CD4-positive, alpha-beta memory T cell (primary cell): Measurements from ENCODE around the gene ADAMTSL1. TPM values are rescaled to one million over a fixed set of nuclear protein-coding genes. Genes with fewer than 3 reads are reported as not detected.
"Not testable (repeated sequence)": the region's sequence is repeated elsewhere in the genome, so short reads cannot be mapped to it uniquely, and the experiment has no call there.

Experiments used
- CTCF ChIA-PET: fragments of 350-600 bp; sonication (Branson Sonifier 250); formaldehyde crosslinking; loops from one replicate; lab custom pipeline; 2021; ENCODE audit warnings: inconsistent platforms; ENCODE audit not compliant: partially characterized antibody; lab: Charles Lee
- POLR2A ChIA-PET: fragments of 350-600 bp; sonication (Branson Sonifier 250); formaldehyde crosslinking; loops from one replicate; lab custom pipeline; 2021; ENCODE audit not compliant: partially characterized antibody; lab: Charles Lee
- DNase-seq, 5 donors: peaks; one replicate each; pipeline versions ENCODE4 v3.0.0 to v3.0.0-alpha.2; 2020 to 2022; ENCODE audit warnings: mixed read lengths in 1 of 5
- H3K27ac ChIP-seq: one replicate; pipeline ENCODE4 v1.7.0; 2013; ENCODE audit warnings: low read depth, low read length
- H3K27me3 ChIP-seq: 2 replicates; pipeline ENCODE4 v1.7.0; 2013; ENCODE audit warnings: mild to moderate bottlenecking, low read length, moderate library complexity; ENCODE audit not compliant: insufficient read depth
- H3K36me3 ChIP-seq: 2 replicates; pipeline ENCODE4 v1.7.0; 2013; ENCODE audit warnings: mild to moderate bottlenecking, low read length, moderate library complexity; ENCODE audit not compliant: insufficient read depth
- H3K4me1 ChIP-seq: 2 replicates; pipeline ENCODE4 v1.7.0; 2013; ENCODE audit warnings: mild to moderate bottlenecking, low read length, moderate library complexity; ENCODE audit not compliant: insufficient read depth
- H3K4me3 ChIP-seq, 2 donors: one replicate each; pipeline ENCODE4 v1.7.0; 2013; ENCODE audit warnings: low read length in 2 of 2, mild to moderate bottlenecking in 1 of 2
- H3K9me3 ChIP-seq, 2 donors: one replicate each; pipeline ENCODE4 v1.7.0; 2013; ENCODE audit warnings: low read length in 2 of 2, control low read depth in 1 of 2; ENCODE audit not compliant: control insufficient read depth in 1 of 2
- H3K27ac Mint-ChIP-seq, 7 donors: one replicate each; pipeline ENCODE4 v1.8.0; 2020 to 2021; ENCODE audit warnings: mixed read lengths in 7 of 7, mild to moderate bottlenecking in 6 of 7, inconsistent platforms in 3 of 7, moderate library complexity in 3 of 7
- H3K27me3 Mint-ChIP-seq, 2 donors: one replicate each; pipeline ENCODE4 v1.8.0; 2020 to 2021; ENCODE audit warnings: mixed read lengths in 2 of 2
- H3K36me3 Mint-ChIP-seq, 2 donors: one replicate each; pipeline ENCODE4 v1.8.0; 2020 to 2021; ENCODE audit warnings: mixed read lengths in 2 of 2, inconsistent platforms in 1 of 2, mild to moderate bottlenecking in 1 of 2
- H3K4me1 Mint-ChIP-seq, 4 donors: one replicate each; pipeline ENCODE4 v1.8.0; 2020 to 2021; ENCODE audit warnings: mixed read lengths in 4 of 4, mild to moderate bottlenecking in 1 of 4
- H3K4me3 Mint-ChIP-seq, 8 donors: one replicate each; pipeline ENCODE4 v1.8.0; 2020 to 2021; ENCODE audit warnings: mixed read lengths in 8 of 8, mild to moderate bottlenecking in 7 of 8, moderate library complexity in 6 of 8, inconsistent platforms in 3 of 8
- H3K9me3 Mint-ChIP-seq, 8 donors: one replicate each; pipeline ENCODE4 v1.8.0; 2020 to 2021; ENCODE audit warnings: mixed read lengths in 8 of 8, mild to moderate bottlenecking in 5 of 8, inconsistent platforms in 3 of 8, moderate library complexity in 1 of 8
- intact Hi-C: fragments of 100-400 bp; cut with micrococcal nuclease; formaldehyde crosslinking; loops from one replicate; pipeline ENCODE4 v1.15.1; 2023
- polyA plus RNA-seq, 2 donors: library from polyadenylated mRNA; unstranded; fragments of 300-500 nt; fragmentation: Illumina TruSeq; gene quantifications; one replicate each; pipeline ENCODE4 v1.2.3, GENCODE V29; 2021
- total RNA-seq, 2 experiments: library from RNA; stranded (reverse); gene quantifications; one replicate each; pipeline ENCODE4 v1.2.3, GENCODE V29; 2021

ADAMTSL1 gene
- total and polyA plus RNA-seq, 4 experiments from 2014 or later = not detected

DNA sequence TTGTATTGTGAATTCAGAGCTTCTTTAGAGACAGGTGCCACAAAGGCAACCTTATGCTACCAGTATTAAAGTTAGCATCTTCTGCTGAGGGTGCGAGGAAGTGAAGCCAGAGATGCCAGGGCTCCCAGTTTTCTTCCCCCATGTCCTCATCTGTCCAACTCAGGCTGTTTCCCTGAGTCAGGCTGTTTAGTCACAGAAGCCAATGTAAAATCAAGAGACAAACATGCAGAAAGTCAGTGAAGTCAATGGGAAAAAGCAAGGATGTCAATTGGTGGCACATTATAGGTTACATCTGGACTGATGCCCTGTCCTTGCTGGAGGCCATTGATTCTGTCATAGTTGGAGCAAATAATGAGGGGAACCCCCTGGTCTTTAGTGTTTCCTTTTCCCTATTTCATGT lies 390.6 kb downstream of the ADAMTSL1 start:
- H3K9me3 Mint-ChIP-seq = peaks cover 0 to 9% (median 3%) of the 10 kb centered on the region in 8 donors
- H3K4me3 Mint-ChIP-seq = no peak overlapping the region
- Histone ChIP-seq H3K9me3 (no peaks in the 10 kb centered on the region), H3K27me3 (no peaks in the 10 kb centered on the region), H3K36me3 (no peaks in the 10 kb centered on the region), H3K4me1 (no peaks in the 10 kb centered on the region), H3K27ac (no peak overlapping the region), H3K4me3 (no peak overlapping the region)
- no peak for DNase-seq
- H3K36me3 Mint-ChIP-seq = no peaks in the 10 kb centered on the region
- no peak overlapping the region for H3K27ac Mint-ChIP-seq
- CTCF ChIA-PET = no interaction called here
- H3K27me3 Mint-ChIP-seq = peaks cover 2 to 4% of the 10 kb centered on the region in 2 donors
- intact Hi-C loops = no loop called here
- POLR2A ChIA-PET = no interaction called here
- no peaks in the 10 kb centered on the region for H3K4me1 Mint-ChIP-seq

DNA sequence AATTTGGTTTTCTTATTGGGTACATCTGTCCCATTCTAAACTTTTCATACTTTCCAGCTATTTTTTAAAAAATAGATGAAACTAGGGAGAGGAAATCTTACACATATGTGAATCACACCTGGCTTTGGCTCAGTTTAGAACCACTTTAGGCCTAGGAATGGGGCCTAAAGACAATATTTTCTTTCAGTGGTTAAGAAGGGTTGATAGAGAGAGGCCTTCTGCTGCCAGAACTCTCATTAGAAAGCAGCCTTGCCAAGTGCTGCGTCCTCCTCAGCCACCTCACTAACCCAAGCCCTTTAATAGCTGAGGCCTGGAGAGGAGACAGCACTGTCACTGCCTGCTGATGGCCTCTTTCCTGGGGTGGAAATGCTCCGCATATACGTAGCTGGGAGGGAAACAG lies 391.6 kb downstream of the ADAMTSL1 start:
- Mint-ChIP-seq H3K27ac (no peak overlapping the region), H3K4me1 (no peaks in the 10 kb centered on the region), H3K36me3 (no peaks in the 10 kb centered on the region), H3K4me3 (no peak overlapping the region), H3K9me3 (peaks cover 0 to 19% (median 11%) of the 10 kb centered on the region in 8 donors), H3K27me3 (peaks cover 2 to 5% of the 10 kb centered on the region in 2 donors)
- Histone ChIP-seq H3K4me1 (no peaks in the 10 kb centered on the region), H3K36me3 (no peaks in the 10 kb centered on the region), H3K27me3 (no peaks in the 10 kb centered on the region), H3K4me3 (no peak overlapping the region), H3K27ac (no peak overlapping the region), H3K9me3 (no peaks in the 10 kb centered on the region)
- CTCF ChIA-PET = no interaction called here
- DNase-seq = no peak
- POLR2A ChIA-PET = no interaction called here
- intact Hi-C loops = no loop called here

DNA sequence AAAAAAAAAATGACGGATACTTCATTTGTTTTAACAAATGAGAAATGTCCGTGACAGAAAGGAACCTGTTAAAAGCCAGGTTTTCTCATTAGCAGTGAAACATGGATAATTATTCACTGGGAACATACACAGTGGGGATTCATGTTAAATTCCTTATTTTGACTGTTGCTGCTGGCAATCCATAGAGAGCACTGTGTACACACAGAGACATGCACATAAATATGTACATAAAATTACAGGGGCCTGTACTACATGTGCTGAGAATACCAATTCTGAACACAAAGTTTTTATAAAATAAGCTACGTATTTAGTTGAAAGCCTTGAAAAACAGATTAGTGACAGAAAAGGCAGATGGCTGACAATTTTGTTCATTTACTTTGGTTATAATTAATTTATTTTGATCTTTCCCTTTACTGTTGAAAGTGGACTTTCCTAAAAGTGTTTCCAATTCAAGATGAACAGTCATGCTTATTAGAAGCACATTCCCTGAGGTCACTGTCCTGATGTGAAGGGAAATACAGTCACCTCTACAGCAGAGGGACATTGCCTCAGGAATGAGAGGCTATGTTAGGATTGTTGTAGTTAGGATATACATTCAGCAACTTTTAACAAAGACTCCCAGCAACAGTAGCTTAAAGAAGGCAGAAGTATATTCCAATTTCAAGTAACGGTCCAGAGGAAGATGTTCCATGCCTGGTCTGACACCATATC lies 392.3 kb downstream of the ADAMTSL1 start:
- H3K27ac ChIP-seq = no peak overlapping the region
- no peaks in the 10 kb centered on the region for H3K9me3 ChIP-seq
- Mint-ChIP-seq H3K27me3 (peaks cover 3 to 7% of the 10 kb centered on the region in 2 donors), H3K36me3 (no peaks in the 10 kb centered on the region), H3K4me1 (no peaks in the 10 kb centered on the region), H3K4me3 (no peak overlapping the region), H3K27ac (no peak overlapping the region), H3K9me3 (peaks cover 0 to 24% (median 11%) of the 10 kb centered on the region in 8 donors)
- intact Hi-C loops = no loop called here
- no peaks in the 10 kb centered on the region for H3K36me3 ChIP-seq
- ChIA-PET CTCF (no interaction called here), POLR2A (no interaction called here)
- H3K4me1 ChIP-seq = no peaks in the 10 kb centered on the region
- DNase-seq = no peak
- no peak overlapping the region for H3K4me3 ChIP-seq
- no peaks in the 10 kb centered on the region for H3K27me3 ChIP-seq

DNA sequence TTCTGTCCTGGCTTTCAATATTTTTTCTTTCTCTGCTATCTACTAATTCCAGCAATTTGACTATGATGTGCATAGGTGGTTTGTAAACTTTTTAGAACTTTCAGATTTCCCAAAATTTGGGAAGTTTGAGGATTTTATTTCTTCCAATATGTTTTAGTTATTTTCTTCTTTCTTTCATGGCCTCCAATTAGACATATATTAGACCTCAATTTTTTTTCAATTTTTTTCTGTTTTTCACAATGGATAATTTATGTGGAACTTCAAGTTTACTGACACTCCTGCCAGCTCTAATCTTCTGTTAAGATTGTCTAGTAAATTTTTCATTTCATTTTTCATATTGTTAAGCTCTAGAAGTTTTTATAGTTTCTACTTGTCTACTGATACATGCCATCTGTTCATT lies 395.8 kb downstream of the ADAMTSL1 start:
- Histone ChIP-seq H3K27ac (no peak overlapping the region), H3K9me3 (peaks cover 0 to 3% of the 10 kb centered on the region in 2 donors), H3K4me1 (no peaks in the 10 kb centered on the region), H3K27me3 (no peaks in the 10 kb centered on the region), H3K36me3 (no peaks in the 10 kb centered on the region), H3K4me3 (no peak overlapping the region)
- H3K4me1 Mint-ChIP-seq = no peaks in the 10 kb centered on the region
- CTCF ChIA-PET = no interaction called here
- H3K27ac Mint-ChIP-seq = no peak overlapping the region
- H3K36me3 Mint-ChIP-seq = peaks cover 0 to 1% of the 10 kb centered on the region in 2 donors
- intact Hi-C loops = no loop called here
- peaks cover 3 to 30% (median 15%) of the 10 kb centered on the region in 8 donors for H3K9me3 Mint-ChIP-seq
- POLR2A ChIA-PET = no interaction called here
- DNase-seq = no peak
- peaks cover 5 to 7% of the 10 kb centered on the region in 2 donors for H3K27me3 Mint-ChIP-seq
- H3K4me3 Mint-ChIP-seq = no peak overlapping the region

DNA sequence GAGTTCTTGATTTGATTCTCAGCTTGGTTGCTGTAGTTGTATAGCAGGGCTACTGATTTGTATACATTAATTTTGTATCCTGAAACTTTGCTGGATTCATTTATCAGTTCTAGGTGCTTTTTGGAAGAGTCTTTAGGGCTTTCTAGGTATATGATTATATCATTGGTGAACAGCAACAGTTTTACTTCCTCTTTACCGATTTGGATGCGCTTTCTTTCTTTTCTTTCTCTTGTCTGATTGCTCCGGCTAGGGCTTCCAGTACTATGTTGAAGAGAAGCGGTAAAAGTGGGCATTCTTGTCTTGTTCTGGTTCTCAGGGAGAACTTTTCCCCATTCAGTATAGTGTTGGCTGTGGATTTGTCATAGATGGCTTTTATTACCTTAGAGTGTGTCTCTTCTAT lies 400.1 kb downstream of the ADAMTSL1 start:
- Histone ChIP-seq H3K27me3 (no peaks in the 10 kb centered on the region), H3K27ac (no peak overlapping the region), H3K9me3 (peaks cover 0 to 3% of the 10 kb centered on the region in 2 donors), H3K4me1 (no peaks in the 10 kb centered on the region), H3K4me3 (no peak overlapping the region), H3K36me3 (no peaks in the 10 kb centered on the region)
- H3K9me3 Mint-ChIP-seq = peaks cover 3 to 26% (median 15%) of the 10 kb centered on the region in 8 donors
- H3K27me3 Mint-ChIP-seq = peaks cover 7 to 19% of the 10 kb centered on the region in 2 donors
- H3K4me3 Mint-ChIP-seq = no peak overlapping the region
- ChIA-PET CTCF (no interaction called here), POLR2A (no interaction called here)
- H3K27ac Mint-ChIP-seq = no peak overlapping the region
- intact Hi-C loops = no loop called here
- no peaks in the 10 kb centered on the region for H3K4me1 Mint-ChIP-seq
- DNase-seq = no peak
- H3K36me3 Mint-ChIP-seq = peaks cover 0 to 1% of the 10 kb centered on the region in 2 donors

DNA sequence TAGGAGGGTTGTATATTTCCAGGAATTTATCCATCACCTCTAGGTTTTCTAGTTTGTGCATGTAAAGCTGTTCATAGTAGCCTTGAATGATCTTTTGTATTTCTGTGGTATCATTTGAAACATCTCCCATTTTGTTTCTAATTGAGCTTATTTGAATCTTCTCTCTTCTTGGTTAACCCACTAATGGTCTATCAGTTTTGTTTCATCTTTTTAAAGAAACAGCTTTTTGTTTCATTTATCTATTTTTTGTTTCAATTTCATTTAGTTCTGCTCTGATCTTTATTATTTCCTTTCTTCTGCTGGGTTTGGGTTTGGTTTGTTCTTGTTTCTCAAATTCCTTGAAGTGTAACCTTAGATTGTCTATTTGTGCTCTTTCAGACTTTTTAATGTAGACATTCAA lies 401.0 kb downstream of the ADAMTSL1 start:
- POLR2A ChIA-PET, DNase-seq, H3K9me3 ChIP-seq, H3K27ac ChIP-seq, H3K4me1 ChIP-seq, H3K27me3 ChIP-seq, H3K4me1 Mint-ChIP-seq, H3K27ac Mint-ChIP-seq, H3K4me3 ChIP-seq, intact Hi-C loops, H3K4me3 Mint-ChIP-seq, H3K36me3 Mint-ChIP-seq, H3K36me3 ChIP-seq, CTCF ChIA-PET: not testable (repeated sequence)
- Mint-ChIP-seq H3K27me3 (peaks cover 7 to 18% of the 10 kb centered on the region in 2 donors), H3K9me3 (peaks cover 3 to 17% (median 9%) of the 10 kb centered on the region in 8 donors)

DNA sequence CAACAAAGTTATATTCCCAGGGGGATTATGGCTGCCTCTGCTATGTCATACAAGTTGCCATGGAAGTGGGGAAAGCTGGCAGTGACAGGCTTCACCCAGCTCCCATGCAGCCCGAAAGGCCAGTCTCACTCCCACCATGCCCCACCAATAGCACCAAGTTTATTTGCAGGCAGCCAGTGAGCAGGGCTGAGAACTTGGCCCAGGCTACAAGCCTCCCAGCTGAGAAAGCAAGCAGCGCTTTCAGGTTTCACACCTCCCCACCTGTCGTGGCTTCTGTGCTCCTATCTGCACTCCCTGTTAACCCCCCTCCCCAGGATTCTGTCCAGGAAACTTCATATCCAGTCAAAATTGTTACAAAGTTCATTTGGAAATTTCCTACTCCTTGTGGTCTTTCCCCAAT lies 404.0 kb downstream of the ADAMTSL1 start:
- H3K36me3 ChIP-seq = no peaks in the 10 kb centered on the region
- no peak overlapping the region for H3K27ac Mint-ChIP-seq

More for the DNA sequence above, 404.0 kb downstream of the ADAMTSL1 start:
- Histone ChIP-seq H3K9me3 (peaks cover 0 to 3% of the 10 kb centered on the region in 2 donors), H3K27ac (no peak overlapping the region), H3K4me1 (no peaks in the 10 kb centered on the region), H3K4me3 (no peak overlapping the region), H3K27me3 (no peaks in the 10 kb centered on the region)
- ChIA-PET CTCF (interaction anchor here (1.5 kb wide), 1 partner anchor 11 kb away, joined by 3 read pairs; no protein-coding TSS in a partner anchor), POLR2A (no interaction called here)
- Mint-ChIP-seq H3K27me3 (peaks cover 7 to 17% of the 10 kb centered on the region in 2 donors), H3K9me3 (peaks cover 0 to 12% (median 0%) of the 10 kb centered on the region in 8 donors), H3K4me1 (no peaks in the 10 kb centered on the region), H3K36me3 (no peaks in the 10 kb centered on the region), H3K4me3 (no peak overlapping the region)
- intact Hi-C loops = no loop called here
- no peak for DNase-seq
